ENCODE results near the gene NPW. TPM values are rescaled to one million over a fixed set of nuclear protein-coding genes. Genes with fewer than 3 reads are reported as not detected.

Gene NPW
- total and polyA plus RNA-seq, 8 donors = 0.55 to 12.4 (median 2.0) TPM; not detected in 4

DNA sequence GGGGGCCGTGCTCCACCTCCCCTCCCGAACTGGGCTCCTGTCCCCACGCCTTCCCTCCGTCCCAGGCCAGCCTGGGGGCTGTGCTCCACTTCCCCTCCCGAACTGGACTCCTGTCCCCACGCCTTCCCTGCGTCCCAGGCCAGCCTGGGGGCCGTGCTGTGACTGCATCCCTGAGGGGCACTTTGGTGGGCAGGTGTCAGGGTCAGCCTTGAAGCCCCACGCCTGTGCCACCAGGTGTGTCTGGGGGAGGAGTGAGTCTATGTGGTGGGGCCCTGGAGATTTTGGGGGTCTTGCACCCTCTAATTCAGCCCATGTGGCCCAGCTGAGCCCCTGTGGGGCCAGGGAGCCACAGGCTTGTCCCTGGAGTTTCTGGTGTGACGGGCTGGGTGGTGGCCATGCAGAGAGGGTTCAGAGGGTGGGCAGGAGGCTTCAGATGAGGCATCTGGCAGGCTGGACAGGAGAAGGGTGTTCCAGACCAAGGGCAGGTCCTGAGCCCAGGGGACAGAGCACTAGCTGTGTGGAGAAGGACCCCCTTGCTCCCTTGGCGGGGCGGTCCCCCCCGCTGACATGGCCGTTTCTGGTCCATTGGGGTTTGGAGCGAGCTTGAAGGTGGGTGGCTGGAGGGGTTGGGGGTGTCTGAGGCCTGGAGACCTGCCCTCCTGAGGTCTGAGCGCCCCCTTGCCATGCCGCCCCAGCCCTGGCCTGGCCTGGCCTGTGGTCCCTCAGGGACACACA lies 15.3 kb downstream of the NPW start:
- DNase-seq = no peak
- Histone ChIP-seq H3K27ac (peak overlapping the region; percentile 87 to 95 (median 90)), H3K36me3 (peaks cover 15 to 38% (median 25%) of the 10 kb centered on the region in 4 donors), H3K4me1 (peaks cover 62 to 91% (median 85%) of the 10 kb centered on the region in 4 donors), H3K27me3 (no peaks in the 10 kb centered on the region), H3K4me3 (peak overlapping the region; percentile 28 to 41 (median 31)), H3K9me3 (no peaks in the 10 kb centered on the region)
- intact Hi-C loops (cut with DNase I; ENCODE audit: low total_unique reads) = no loop called here
- TF ChIP-seq EP300 (IDR thresholded peaks at IDR 0.05) = no peak
- no peak for TF ChIP-seq POLR2A (IDR thresholded peaks at IDR 0.05)
- TF ChIP-seq POLR2AphosphoS5 (IDR thresholded peaks at IDR 0.05) = no peak
- TF ChIP-seq CTCF (IDR thresholded peaks at IDR 0.05) = no peak
- 59 to 74% (median 63%) methylated on average over 8 to 17 of the region's 17 CpGs for WGBS, 5 donors

DNA sequence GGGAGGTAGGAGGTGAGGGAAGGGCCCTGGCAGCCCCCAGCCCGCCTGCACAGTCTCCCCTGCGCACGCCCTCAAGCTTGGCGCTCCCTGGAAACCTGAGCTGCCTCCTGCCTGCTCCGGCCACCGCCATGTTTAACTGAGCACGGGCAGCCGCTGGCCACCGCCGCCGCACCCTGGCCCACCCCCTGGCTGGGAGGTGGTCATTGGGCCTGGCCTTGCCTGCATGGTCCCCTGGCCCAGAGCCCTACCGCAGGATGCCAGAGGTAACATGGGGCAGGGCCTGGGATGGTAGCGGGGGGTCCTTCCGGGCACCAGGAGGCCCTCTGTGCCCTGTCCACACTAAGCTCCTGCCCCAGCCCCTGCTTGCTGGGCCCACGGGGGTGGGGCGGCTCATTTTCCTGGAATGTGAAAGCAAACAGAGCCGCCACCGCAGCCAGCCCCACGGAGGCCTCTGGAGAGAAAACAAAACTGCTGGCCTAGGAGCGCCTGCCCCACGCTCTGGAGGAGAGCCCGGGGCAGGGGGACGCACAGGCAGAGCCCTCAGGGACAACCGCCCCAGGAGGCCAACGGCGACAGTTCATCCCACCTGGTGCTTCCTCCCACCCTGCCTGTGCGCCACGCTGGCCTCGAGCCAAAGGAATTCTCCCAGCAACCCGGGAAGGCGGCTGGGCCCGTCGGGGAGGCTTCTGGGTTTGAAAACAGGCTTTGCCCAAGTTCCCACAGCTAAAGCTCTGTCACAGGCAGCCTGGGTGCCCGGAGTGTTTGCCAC lies 16.0 kb downstream of the NPW start:
- 16 to 38% (median 27%) methylated on average over 16 to 34 of the region's 34 CpGs for WGBS, 5 donors
- Histone ChIP-seq H3K36me3 (peaks cover 11 to 30% (median 20%) of the 10 kb centered on the region in 4 donors), H3K27me3 (no peaks in the 10 kb centered on the region), H3K9me3 (no peaks in the 10 kb centered on the region), H3K4me3 (peak overlapping the region; percentile 28 to 41 (median 31)), H3K4me1 (peaks cover 70 to 95% (median 88%) of the 10 kb centered on the region in 4 donors), H3K27ac (peak overlapping the region; percentile 87 to 95 (median 90))
- peak; percentile 85 to 89 for DNase-seq
- intact Hi-C loops (cut with DNase I; ENCODE audit: low total_unique reads) = no loop called here
- TF ChIP-seq EP300 (IDR thresholded peaks at IDR 0.05) (no peak), POLR2AphosphoS5 (IDR thresholded peaks at IDR 0.05) (peak in 1 of 3 donors; percentile 28)

DNA sequence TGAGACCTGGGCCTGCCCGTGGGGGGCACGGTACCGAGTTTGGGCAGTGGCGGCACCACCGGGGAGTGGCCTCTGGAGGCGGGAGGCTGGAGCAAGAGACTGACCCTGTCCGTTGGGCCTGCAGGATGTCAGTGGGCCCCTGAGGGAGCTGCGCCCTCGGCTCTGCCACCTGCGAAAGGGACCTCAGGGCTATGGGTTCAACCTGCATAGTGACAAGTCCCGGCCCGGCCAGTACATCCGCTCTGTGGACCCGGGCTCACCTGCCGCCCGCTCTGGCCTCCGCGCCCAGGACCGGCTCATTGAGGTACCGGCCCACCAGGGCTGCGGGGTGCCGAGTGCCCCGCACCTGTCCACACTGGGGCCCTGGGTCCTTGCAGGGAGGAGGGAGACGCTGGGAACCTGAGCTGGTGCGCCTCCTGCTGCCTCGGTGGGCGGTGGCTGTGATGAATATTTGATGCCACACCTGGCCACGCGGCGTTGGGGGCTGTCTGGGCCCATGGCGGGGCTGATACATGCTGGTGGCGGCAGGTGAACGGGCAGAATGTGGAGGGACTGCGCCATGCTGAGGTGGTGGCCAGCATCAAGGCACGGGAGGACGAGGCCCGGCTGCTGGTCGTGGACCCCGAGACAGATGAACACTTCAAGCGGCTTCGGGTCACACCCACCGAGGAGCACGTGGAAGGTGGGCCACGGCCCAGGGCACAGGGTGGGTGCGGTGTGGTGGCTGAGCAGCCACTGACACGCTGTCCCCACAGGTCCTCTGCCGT lies 16.8 kb downstream of the NPW start:
- Histone ChIP-seq H3K36me3 (peaks cover 11 to 23% (median 16%) of the 10 kb centered on the region in 4 donors), H3K9me3 (no peaks in the 10 kb centered on the region), H3K27me3 (no peaks in the 10 kb centered on the region), H3K4me1 (peaks cover 77 to 95% (median 92%) of the 10 kb centered on the region in 4 donors), H3K4me3 (peak overlapping the region; percentile 28 to 41 (median 31)), H3K27ac (peak overlapping the region; percentile 87 to 95 (median 90))
- intact Hi-C loops (cut with DNase I; ENCODE audit: low total_unique reads) = no loop called here
- DNase-seq = no peak
- 59 to 74% (median 62%) methylated on average over 37 to 47 of the region's 47 CpGs for WGBS, 5 donors
- TF ChIP-seq CTCF (IDR thresholded peaks at IDR 0.05) = no peak
- no peak for TF ChIP-seq EP300 (IDR thresholded peaks at IDR 0.05)
- no peak for TF ChIP-seq POLR2A (IDR thresholded peaks at IDR 0.05)
- TF ChIP-seq POLR2AphosphoS5 (IDR thresholded peaks at IDR 0.05) = no peak

DNA sequence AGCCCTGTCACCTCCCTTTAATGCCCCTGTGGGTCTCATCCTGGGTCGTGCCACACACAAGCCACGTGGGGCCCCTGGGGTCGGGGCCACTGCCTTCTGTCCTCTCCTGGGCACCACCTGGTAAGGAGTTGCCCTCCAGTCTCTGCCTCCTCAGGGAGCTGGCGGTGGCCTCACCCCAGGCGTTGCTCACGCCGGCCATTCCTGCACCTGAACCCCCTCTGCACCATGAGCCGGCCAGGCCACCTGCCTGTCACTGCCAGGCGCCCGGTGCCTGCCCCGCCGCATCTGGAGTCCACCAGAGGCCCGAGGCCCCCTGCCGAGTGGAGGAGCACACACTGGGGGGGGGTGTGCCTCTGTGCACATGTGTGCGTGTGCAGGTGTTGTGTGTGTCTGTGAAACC lies 17.5 kb downstream of the NPW start:
- DNase-seq = no peak
- intact Hi-C loops (cut with DNase I; ENCODE audit: low total_unique reads) = no loop called here
- TF ChIP-seq POLR2A (IDR thresholded peaks at IDR 0.05) (no peak), CTCF (IDR thresholded peaks at IDR 0.05) (no peak), EP300 (IDR thresholded peaks at IDR 0.05) (no peak)
- Histone ChIP-seq H3K4me1 (peaks cover 85 to 98% (median 97%) of the 10 kb centered on the region in 4 donors), H3K9me3 (no peaks in the 10 kb centered on the region), H3K36me3 (peaks cover 11 to 21% (median 12%) of the 10 kb centered on the region in 4 donors), H3K27ac (peak overlapping the region; percentile 53 to 95 (median 88)), H3K27me3 (no peaks in the 10 kb centered on the region), H3K4me3 (peak overlapping the region in 1 of 4 donors; percentile 3)
- 72 to 80% (median 78%) methylated on average over 14 to 15 of the region's 15 CpGs for WGBS, 5 donors

Measured in stomach (tissue), 9 donors.